Central memory CD8-positive, alpha-beta T cell (primary cell): ENCODE data around the gene KHNYN.

Experiments
- ATAC-seq: fragments of 150-1000 bp; cut with Tn5 transposase; replicated peaks from 2 replicates; pipeline ENCODE4 v1.10.0; 2022; ENCODE audit warnings: mild to moderate bottlenecking, moderate FRiP score, moderate number of reproducible peaks; ENCODE audit not compliant: poor library complexity, severe bottlenecking; ENCODE audit errors: extremely low read depth
- DNase-seq, 2 donors: peaks; one replicate each; pipeline ENCODE4 v3.0.0; 2021; ENCODE audit warnings: low spot score in 2 of 2
- H3K27ac Mint-ChIP-seq: one replicate; pipeline ENCODE4 v1.8.0; 2022; ENCODE audit warnings: low read depth, mild to moderate bottlenecking, moderate library complexity, mixed read lengths
- H3K27me3 Mint-ChIP-seq: one replicate; pipeline ENCODE4 v1.8.0; 2022; ENCODE audit warnings: mixed read lengths
- H3K36me3 Mint-ChIP-seq: one replicate; pipeline ENCODE4 v1.8.0; 2022; ENCODE audit warnings: mild to moderate bottlenecking, moderate library complexity, mixed read lengths; ENCODE audit not compliant: insufficient read depth
- H3K4me1 Mint-ChIP-seq: one replicate; pipeline ENCODE4 v1.8.0; 2022; ENCODE audit warnings: mixed read lengths
- H3K4me3 Mint-ChIP-seq: one replicate; pipeline ENCODE4 v1.8.0; 2022; ENCODE audit warnings: mild to moderate bottlenecking, moderate library complexity, mixed read lengths
- H3K9me3 Mint-ChIP-seq: one replicate; pipeline ENCODE4 v1.8.0; 2022; ENCODE audit warnings: mixed read lengths

The KHNYN gene

DNA sequence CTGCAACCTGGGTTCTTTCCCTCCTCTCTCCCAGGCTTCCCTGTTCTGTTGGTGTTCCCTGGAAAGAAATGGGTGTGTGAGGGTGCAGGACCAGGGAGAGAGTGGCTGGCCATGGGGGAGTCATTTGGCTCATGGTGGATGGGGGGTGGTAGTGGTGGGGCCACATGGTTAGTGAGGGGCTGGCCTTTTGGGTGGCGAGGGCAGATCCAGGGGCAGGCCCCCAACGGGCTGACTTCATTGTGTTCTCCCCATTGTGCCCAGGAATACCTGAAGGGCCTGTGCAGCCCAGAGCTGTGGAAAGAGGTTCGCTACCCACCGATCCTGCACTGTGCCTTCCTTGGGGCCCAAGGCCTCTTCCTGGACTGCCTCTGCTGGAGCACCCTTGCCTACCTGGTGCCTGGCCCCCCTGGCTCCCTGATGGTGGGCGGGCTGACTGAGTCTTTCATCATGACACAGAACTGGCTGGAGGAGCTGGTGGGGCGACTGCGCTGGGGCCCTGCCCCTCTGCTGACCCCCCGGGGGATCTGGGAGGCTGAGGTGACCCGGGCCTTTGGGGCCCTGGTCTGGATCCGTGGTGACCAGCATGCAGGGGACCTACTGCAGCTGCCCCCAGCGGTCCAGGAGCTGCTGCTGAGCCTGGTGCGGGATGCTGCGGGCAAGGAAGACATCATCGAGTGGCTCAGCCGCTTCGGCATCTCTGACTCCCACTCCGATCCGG, 22.0 kb upstream of the KHNYN start:
- H3K36me3 Mint-ChIP-seq, result peaks cover 4% of the 10 kb centered on the region
- DNase-seq (no peak), ATAC-seq (no peak)
- peaks cover 50% of the 10 kb centered on the region for H3K27me3 Mint-ChIP-seq
- no peak overlapping the region for H3K27ac Mint-ChIP-seq
- no peaks in the 10 kb centered on the region for H3K9me3 Mint-ChIP-seq
- H3K4me3 Mint-ChIP-seq, result no peak overlapping the region
- no peaks in the 10 kb centered on the region for H3K4me1 Mint-ChIP-seq

DNA sequence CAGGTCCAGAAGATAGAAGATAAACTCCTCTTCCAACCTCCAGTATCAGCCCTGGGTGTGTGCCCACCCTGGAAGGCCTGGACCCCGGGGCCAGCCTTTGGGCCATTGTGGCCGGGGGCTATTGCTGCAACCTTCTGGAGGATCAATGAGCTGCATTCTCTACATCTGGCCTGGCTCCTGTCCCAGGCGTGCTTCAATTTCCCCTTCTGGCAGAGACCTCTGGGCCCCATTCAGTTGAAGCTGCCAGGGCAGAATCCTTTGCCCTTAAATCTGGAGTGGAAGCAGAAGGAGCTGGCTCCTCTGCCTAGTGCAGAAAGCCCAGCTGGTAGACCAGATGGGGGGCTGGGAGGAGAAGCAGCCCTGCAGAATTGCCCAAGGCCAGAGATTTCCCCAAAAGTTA, 21.0 kb upstream of the KHNYN start:
- Mint-ChIP-seq H3K27ac (no peak overlapping the region), H3K4me1 (no peaks in the 10 kb centered on the region), H3K4me3 (no peak overlapping the region), H3K9me3 (no peaks in the 10 kb centered on the region), H3K36me3 (peaks cover 4% of the 10 kb centered on the region), H3K27me3 (peaks cover 41% of the 10 kb centered on the region)
- DNase-seq, result no peak
- no peak for ATAC-seq

DNA sequence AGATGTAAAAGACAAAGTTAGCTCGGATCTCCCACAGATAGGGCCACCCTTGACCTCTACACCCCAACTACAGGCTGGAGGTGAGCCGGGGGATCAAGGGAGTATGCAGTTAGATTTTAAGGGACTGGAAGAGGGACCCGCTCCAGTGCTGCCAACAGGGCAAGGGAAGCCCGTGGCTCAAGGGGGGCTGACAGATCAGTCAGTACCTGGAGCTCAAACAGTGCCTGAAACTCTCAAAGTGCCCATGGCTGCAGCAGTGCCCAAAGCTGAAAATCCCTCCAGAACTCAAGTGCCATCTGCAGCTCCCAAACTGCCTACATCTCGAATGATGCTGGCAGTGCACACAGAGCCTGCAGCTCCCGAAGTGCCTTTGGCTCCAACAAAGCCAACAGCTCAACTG, 20.6 kb upstream of the KHNYN start:
- DNase-seq (no peak), ATAC-seq (no peak)
- H3K27me3 Mint-ChIP-seq, result peaks cover 36% of the 10 kb centered on the region
- H3K36me3 Mint-ChIP-seq, result peaks cover 4% of the 10 kb centered on the region
- H3K4me1 Mint-ChIP-seq, result no peaks in the 10 kb centered on the region
- H3K4me3 Mint-ChIP-seq, result no peak overlapping the region
- no peaks in the 10 kb centered on the region for H3K9me3 Mint-ChIP-seq
- H3K27ac Mint-ChIP-seq, result no peak overlapping the region

DNA sequence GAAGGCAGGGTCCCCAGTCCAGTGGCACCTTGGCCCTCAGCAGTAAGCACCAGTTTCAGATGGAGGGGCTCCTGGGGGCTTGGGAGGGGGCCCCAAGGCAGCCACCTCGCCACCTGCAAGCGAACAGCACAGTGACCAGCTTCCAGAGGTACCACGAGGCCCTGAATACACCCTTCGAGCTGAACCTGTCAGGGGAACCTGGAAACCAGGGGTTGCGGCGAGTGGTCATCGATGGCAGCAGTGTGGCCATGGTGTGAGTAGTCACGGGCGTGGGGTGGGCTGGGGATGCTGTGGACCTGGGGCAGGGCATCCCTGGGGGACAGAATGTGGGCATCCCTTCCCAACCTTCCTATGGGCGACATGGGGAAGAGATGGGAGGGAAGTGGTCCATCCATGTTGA, 19.8 kb upstream of the KHNYN start:
- H3K4me3 Mint-ChIP-seq, result no peak overlapping the region
- H3K36me3 Mint-ChIP-seq, result peaks cover 4% of the 10 kb centered on the region
- no peaks in the 10 kb centered on the region for H3K9me3 Mint-ChIP-seq
- H3K27ac Mint-ChIP-seq, result no peak overlapping the region
- H3K4me1 Mint-ChIP-seq, result no peaks in the 10 kb centered on the region
- no peak for DNase-seq
- no peak for ATAC-seq
- H3K27me3 Mint-ChIP-seq, result peaks cover 31% of the 10 kb centered on the region

DNA sequence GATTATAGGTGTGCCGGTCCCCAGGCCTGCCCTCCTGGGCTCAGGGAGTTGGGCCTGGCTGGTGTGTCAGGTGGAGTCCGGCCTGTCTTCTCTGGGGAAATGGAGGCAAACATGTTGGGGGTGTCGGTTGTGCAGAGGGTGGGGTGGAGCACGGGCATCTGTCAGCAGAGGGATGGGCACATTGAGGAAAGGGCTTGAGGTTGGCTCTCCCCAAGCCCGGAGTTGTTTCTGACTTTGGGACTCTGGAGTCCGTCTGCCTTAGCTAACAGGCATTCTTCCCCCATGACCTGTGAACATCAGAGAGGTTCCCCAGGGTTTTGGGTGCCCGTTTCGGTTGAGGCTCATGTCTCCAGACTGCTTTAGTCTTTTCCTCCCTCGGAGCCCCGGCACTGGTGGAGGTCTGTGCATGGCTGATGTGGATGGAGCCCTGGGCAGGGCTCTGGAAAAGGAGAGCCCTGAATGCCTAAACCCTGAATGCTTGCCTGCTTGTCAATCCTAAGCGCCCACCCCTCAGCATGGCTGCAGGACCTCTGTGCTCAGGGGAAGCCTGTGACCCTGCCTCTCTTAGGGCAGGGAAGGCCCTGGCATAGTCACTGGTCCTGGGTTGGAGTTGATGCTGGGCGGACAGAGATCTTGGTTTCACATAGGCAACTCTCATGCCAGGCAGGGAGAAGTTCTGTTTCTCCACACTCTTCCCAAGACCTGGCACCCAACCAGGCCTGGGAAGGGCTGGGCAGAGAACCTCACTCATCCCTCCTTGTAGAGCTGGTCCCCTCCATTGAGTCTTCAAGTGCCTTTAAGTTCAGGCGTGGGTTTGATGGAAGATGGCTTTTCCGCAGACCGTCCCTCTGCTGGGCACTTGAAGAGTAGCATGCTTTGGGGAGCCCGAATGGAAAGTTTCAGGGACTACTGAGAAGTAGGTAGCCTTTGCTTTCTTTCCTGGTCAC, 18.0 kb upstream of the KHNYN start:
- H3K27ac Mint-ChIP-seq, result no peak overlapping the region
- H3K27me3 Mint-ChIP-seq, result peaks cover 27% of the 10 kb centered on the region
- no peaks in the 10 kb centered on the region for H3K4me1 Mint-ChIP-seq
- no peaks in the 10 kb centered on the region for H3K9me3 Mint-ChIP-seq
- ATAC-seq, result no peak
- H3K4me3 Mint-ChIP-seq, result no peak overlapping the region
- peaks cover 4% of the 10 kb centered on the region for H3K36me3 Mint-ChIP-seq
- DNase-seq, result no peak

DNA sequence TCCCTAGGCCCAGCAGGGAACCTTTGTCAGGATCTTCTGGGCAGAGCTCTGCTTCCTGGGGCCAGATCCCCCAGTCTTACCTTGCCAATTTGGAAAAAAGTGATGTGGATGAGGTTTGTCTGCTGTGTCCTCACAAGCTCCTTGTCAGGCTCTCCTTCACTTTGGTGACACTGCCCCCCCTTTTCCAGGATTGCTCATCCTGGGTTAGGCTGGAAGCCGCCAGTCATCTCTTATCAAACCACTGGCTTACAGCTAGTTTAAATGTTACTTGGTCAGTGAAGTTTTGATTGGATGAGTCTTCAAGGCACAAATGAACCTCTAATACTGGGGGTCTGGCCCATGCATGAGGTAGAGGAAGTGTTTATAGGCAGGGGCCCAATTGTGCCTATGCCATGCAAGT, 15.7 kb upstream of the KHNYN start:
- no peaks in the 10 kb centered on the region for H3K9me3 Mint-ChIP-seq
- H3K27ac Mint-ChIP-seq, result no peak overlapping the region
- H3K4me1 Mint-ChIP-seq, result no peaks in the 10 kb centered on the region
- peaks cover 21% of the 10 kb centered on the region for H3K27me3 Mint-ChIP-seq
- H3K4me3 Mint-ChIP-seq, result no peak overlapping the region
- DNase-seq, result no peak
- no peak for ATAC-seq
- peaks cover 4% of the 10 kb centered on the region for H3K36me3 Mint-ChIP-seq

DNA sequence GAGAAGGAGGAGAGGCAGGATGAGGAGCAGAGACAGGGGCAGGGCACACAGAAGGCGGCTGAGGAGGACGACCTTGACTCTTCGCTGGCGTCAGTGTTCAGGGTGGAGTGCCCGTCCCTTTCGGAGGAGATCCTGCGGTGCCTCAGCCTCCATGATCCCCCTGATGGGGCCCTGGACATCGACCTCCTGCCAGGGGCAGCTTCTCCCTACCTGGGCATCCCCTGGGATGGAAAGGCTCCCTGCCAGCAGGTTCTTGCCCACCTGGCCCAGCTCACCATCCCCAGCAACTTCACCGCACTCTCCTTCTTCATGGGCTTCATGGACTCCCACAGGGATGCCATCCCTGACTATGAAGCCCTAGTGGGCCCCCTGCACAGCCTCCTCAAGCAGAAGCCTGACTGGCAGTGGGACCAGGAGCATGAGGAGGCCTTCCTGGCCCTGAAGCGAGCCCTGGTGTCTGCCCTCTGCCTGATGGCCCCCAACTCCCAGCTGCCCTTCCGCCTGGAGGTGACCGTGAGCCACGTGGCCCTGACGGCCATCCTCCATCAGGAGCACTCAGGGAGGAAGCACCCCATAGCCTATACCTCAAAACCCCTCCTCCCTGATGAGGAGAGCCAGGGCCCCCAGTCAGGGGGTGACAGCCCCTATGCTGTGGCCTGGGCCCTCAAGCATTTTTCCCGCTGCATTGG, 14.9 kb upstream of the KHNYN start:
- DNase-seq, result no peak
- peaks cover 28% of the 10 kb centered on the region for H3K27me3 Mint-ChIP-seq
- no peaks in the 10 kb centered on the region for H3K4me1 Mint-ChIP-seq
- ATAC-seq, result no peak
- H3K4me3 Mint-ChIP-seq, result no peak overlapping the region
- H3K9me3 Mint-ChIP-seq, result no peaks in the 10 kb centered on the region
- H3K27ac Mint-ChIP-seq, result no peak overlapping the region
- H3K36me3 Mint-ChIP-seq, result peaks cover 4% of the 10 kb centered on the region

DNA sequence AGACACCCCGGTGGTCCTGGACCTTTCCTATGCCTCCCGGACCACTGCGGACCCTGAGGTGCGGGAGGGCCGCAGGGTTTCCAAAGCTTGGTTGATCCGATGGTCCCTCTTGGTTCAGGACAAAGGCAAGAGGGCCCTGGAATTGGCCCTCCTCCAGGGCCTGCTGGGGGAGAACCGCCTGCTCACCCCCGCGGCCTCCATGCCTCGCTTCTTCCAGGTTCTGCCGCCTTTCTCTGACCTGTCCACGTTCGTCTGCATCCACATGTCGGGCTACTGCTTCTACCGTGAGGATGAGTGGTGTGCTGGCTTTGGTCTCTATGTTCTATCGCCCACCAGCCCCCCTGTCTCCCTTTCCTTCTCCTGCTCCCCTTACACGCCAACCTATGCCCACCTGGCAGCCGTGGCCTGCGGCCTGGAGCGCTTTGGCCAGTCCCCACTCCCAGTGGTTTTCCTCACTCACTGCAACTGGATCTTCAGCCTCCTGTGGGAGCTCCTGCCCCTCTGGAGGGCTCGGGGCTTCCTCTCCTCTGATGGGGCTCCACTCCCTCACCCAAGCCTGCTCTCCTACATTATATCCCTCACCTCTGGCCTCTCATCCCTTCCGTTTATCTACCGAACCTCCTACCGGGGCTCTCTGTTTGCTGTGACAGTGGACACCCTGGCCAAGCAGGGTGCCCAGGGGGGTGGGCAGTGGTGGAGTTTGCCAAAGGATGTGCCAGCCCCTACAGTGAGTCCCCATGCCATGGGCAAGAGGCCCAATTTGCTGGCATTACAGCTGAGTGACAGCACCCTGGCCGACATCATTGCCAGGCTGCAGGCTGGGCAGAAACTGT, 14.1 kb upstream of the KHNYN start:
- Mint-ChIP-seq H3K4me1 (no peaks in the 10 kb centered on the region), H3K36me3 (peaks cover 5% of the 10 kb centered on the region), H3K9me3 (no peaks in the 10 kb centered on the region), H3K27ac (no peak overlapping the region), H3K4me3 (no peak overlapping the region), H3K27me3 (peaks cover 28% of the 10 kb centered on the region)
- no peak for ATAC-seq
- no peak for DNase-seq

DNA sequence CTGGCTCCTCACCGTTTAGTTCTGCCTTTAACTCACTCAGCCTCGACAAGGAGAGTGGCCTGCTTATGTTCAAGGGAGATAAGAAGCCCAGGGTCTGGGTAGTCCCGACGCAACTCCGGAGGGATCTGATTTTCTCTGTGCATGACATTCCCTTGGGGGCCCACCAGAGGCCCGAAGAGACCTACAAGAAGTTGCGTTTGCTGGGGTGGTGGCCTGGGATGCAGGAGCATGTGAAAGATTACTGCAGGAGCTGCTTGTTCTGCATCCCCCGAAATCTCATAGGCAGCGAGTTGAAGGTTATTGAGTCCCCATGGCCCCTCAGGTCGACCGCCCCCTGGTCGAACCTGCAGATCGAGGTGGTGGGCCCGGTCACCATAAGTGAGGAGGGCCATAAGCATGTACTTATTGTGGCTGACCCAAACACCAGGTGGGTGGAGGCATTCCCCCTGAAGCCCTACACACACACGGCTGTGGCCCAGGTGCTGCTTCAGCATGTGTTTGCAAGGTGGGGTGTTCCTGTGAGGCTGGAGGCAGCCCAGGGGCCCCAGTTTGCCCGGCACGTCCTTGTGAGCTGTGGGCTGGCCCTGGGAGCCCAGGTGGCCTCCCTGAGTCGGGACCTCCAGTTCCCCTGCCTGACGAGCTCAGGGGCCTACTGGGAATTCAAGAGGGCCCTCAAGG, 13.4 kb upstream of the KHNYN start:
- Mint-ChIP-seq H3K4me1 (no peaks in the 10 kb centered on the region), H3K36me3 (peaks cover 5% of the 10 kb centered on the region), H3K9me3 (no peaks in the 10 kb centered on the region), H3K27me3 (peaks cover 28% of the 10 kb centered on the region), H3K27ac (no peak overlapping the region), H3K4me3 (no peak overlapping the region)
- ATAC-seq (no peak), DNase-seq (no peak)

DNA sequence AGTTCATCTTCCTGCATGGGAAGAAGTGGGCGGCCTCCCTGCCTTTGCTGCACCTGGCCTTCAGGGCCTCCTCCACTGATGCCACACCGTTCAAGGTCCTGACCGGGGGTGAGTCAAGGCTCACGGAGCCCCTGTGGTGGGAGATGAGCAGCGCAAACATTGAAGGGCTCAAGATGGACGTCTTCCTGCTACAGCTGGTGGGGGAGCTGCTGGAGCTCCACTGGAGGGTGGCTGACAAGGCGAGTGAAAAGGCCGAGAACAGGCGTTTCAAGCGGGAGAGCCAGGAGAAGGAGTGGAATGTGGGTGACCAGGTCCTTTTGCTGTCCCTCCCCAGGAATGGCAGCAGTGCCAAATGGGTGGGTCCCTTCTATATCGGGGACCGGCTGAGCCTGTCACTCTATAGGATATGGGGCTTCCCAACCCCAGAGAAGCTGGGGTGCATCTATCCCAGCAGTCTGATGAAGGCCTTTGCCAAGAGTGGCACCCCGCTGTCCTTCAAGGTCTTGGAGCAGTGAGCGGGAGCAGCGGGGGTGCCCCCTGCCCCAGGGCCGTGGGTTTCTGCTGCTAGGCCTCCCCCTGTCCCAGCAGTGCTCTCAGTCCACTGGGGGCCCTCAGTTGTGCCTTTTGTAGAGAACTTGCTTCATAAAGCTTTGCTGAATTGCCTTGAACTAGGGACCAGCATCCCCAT, 12.7 kb upstream of the KHNYN start:
- Mint-ChIP-seq H3K27ac (no peak overlapping the region), H3K36me3 (peaks cover 5% of the 10 kb centered on the region), H3K4me1 (no peaks in the 10 kb centered on the region), H3K9me3 (no peaks in the 10 kb centered on the region), H3K27me3 (peaks cover 28% of the 10 kb centered on the region), H3K4me3 (no peak overlapping the region)
- ATAC-seq (no peak), DNase-seq (no peak)

DNA sequence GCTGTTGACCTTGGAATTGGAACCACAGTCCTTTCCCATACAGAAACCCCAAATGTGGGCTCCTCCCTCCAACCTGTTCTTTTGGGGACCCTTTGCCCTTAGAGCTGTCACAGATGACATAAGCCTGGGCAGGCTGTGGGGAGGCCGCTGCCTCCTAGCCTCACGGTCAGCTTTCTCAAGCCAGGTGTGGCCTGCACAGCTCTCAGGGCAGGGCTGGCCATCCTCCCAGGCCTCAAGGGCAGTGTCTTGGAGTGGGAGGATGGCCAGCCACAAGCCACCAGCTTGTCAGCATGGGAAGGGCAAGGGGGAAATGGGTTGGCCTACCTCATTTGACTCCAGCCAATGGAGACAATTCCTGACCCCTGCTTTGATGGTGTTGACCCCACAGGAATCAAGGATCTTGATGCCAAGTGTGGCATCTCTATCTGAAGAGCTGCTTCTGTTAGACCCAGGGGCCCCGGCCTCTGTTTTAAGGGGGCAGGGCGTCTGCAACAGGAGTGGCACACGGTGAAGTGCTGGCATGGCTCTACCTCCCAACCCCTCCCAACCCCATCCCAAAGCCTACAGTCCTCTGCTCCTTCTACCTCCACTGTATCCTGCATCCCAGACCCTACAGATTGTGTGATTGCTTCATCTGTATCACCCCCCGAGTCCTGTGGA, 11.8 kb upstream of the KHNYN start:
- ATAC-seq (no peak), DNase-seq (no peak)
- no peaks in the 10 kb centered on the region for H3K9me3 Mint-ChIP-seq
- H3K4me1 Mint-ChIP-seq, result no peaks in the 10 kb centered on the region
- H3K36me3 Mint-ChIP-seq, result peaks cover 2% of the 10 kb centered on the region
- H3K27ac Mint-ChIP-seq, result no peak overlapping the region
- H3K4me3 Mint-ChIP-seq, result no peak overlapping the region
- peaks cover 28% of the 10 kb centered on the region for H3K27me3 Mint-ChIP-seq
